Neural cell (in vitro differentiated cells): ENCODE data around the gene CSPG4.

ENCODE experiments used
- CTCF ChIP-seq: fragments of 450-650 bp; IDR thresholded peaks from 2 replicates; pipeline ENCODE4 v1.5.1; 2014; ENCODE audit warnings: antibody characterized with exemption, mild to moderate bottlenecking, moderate library complexity; ENCODE audit not compliant: poor library complexity, severe bottlenecking
- EP300 ChIP-seq: fragments of 450-650 bp; conservative IDR thresholded peaks from 2 replicates; pipeline ENCODE4 v1.6.1; 2014; ENCODE audit warnings: antibody characterized with exemption, mild to moderate bottlenecking, moderate library complexity; ENCODE audit not compliant: poor library complexity, severe bottlenecking
- RAD21 ChIP-seq: fragments of 450-650 bp; conservative IDR thresholded peaks from 2 replicates; pipeline ENCODE4 v1.6.1; 2014; ENCODE audit warnings: antibody characterized with exemption, mild to moderate bottlenecking, moderate library complexity

GRCh38 chr15:75697523-75697922, 15.1 kb downstream of the CSPG4 start:
- TF ChIP-seq RAD21 (no peak), CTCF (no peak), EP300 (no peak)
